Measurements from ENCODE around the gene CDKN1C. TPM values are rescaled to one million over a fixed set of nuclear protein-coding genes. Genes with fewer than 3 reads are reported as not detected.

CDKN1C gene
- total RNA-seq, 4 donors from 2014 or later = 87.0 to 201 (median 121) TPM

DNA sequence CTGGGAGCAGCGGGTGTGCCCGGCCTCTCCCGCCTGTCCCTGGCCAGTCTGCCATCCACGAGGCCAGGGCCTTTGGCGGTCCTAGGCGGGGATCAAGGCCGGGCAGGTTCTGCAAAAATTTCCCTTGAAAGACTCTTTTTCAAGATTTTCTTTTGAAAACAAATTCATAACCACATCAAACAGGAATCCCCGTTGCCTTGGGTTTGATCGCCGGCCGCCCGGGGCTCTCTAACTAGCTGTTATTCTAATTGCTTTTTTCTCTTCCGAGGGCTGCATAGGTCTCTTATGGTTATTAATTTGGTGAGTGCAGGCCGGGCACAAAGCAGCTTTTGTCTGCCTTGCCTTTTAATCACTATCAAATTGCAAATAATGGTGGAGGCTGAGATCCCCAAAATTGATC is 42.0 kb downstream of the CDKN1C start:
- H3K36me3 ChIP-seq = no peaks in the 10 kb centered on the region
- WGBS, 2 donors (ENCODE audit: low coverage in 1 of 2) = 83 to 88% methylated on average over 1 to 12 of the region's 14 CpGs
- H3K4me3 ChIP-seq = no peak overlapping the region
- no peaks in the 10 kb centered on the region for H3K27me3 ChIP-seq
- TF ChIP-seq EP300 (IDR thresholded peaks at IDR 0.05) = no peak
- no peak for TF ChIP-seq POLR2A (IDR thresholded peaks at IDR 0.05)
- TF ChIP-seq, protein P1, sequence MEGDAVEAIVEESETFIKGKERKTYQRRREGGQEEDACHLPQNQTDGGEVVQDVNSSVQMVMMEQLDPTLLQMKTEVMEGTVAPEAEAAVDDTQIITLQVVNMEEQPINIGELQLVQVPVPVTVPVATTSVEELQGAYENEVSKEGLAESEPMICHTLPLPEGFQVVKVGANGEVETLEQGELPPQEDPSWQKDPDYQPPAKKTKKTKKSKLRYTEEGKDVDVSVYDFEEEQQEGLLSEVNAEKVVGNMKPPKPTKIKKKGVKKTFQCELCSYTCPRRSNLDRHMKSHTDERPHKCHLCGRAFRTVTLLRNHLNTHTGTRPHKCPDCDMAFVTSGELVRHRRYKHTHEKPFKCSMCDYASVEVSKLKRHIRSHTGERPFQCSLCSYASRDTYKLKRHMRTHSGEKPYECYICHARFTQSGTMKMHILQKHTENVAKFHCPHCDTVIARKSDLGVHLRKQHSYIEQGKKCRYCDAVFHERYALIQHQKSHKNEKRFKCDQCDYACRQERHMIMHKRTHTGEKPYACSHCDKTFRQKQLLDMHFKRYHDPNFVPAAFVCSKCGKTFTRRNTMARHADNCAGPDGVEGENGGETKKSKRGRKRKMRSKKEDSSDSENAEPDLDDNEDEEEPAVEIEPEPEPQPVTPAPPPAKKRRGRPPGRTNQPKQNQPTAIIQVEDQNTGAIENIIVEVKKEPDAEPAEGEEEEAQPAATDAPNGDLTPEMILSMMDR (IDR thresholded peaks at IDR 0.05) = no peak
- no peak for TF ChIP-seq POLR2AphosphoS5 (IDR thresholded peaks at IDR 0.05)
- H3K9me3 ChIP-seq = no peaks in the 10 kb centered on the region
- ATAC-seq = no peak
- no peaks in the 10 kb centered on the region for H3K4me1 ChIP-seq
- no peak overlapping the region for H3K27ac ChIP-seq

- TF ChIP-seq EP300 (IDR thresholded peaks at IDR 0.05) (no peak), POLR2A (IDR thresholded peaks at IDR 0.05) (no peak), POLR2AphosphoS5 (IDR thresholded peaks at IDR 0.05) (no peak)
- TF ChIP-seq, protein P1 (IDR thresholded peaks at IDR 0.05) = no peak
- no peak overlapping the region for H3K27ac ChIP-seq
- H3K4me3 ChIP-seq = no peak overlapping the region
- no peaks in the 10 kb centered on the region for H3K4me1 ChIP-seq
- H3K27me3 ChIP-seq = no peaks in the 10 kb centered on the region
- no peaks in the 10 kb centered on the region for H3K9me3 ChIP-seq
- H3K36me3 ChIP-seq = no peaks in the 10 kb centered on the region
- ATAC-seq = no peak
- WGBS, 2 donors (ENCODE audit: low coverage in 1 of 2) = 97% methylated on average over 9 of the region's 16 CpGs; no CpG with 5 or more reads in 1 of the 2 donors
These were observed 42.7 kb downstream of the CDKN1C start for GRCh38 chr11:2842876-2843275.

DNA sequence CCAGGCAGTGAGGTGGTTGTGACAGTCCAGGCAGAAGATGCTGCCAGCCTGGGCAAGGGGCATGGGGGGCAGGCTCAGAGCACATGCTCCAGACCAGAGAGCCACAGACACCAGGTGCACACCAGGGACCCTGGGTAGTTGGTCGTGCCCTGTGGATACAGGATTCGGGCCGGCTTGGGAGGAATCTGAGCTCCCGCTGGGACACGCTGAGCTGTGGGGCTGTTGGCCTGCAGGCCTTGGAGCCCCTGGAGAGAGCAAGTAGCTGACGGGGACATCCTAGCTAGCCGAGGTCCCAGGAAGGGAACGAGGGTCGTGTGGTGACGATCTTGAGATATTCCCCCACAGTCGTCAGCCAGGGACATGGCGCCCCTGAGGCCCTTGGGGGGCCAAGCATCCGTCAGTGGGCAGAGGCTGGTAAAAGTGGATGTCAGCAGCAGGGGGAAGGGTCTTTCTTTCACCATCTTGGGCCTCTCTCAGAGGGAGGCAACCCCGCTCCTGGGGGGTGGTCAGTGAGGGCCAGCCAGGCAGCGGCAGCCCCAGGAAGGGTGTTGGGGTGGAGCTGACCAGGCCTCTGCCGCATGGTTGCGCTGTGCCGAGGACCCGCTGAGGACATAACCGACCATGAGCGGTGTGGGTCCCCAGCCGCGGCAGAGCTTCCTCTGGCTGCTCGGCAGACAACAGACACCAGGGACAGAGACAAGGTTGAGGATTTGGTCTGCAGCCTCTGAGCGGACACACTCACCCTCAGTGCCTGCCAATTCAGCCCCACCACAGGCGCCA is 44.0 kb downstream of the CDKN1C start:
- 100% methylated on average over 2 of the region's 26 CpGs; no CpG with 5 or more reads in 1 of the 2 donors for WGBS, 2 donors (ENCODE audit: low coverage in 1 of 2)
- Histone ChIP-seq H3K9me3 (no peaks in the 10 kb centered on the region), H3K4me3 (no peak overlapping the region), H3K27ac (no peak overlapping the region), H3K4me1 (peaks cover 0 to 12% (median 9%) of the 10 kb centered on the region in 3 donors), H3K36me3 (no peaks in the 10 kb centered on the region), H3K27me3 (no peaks in the 10 kb centered on the region)
- no peak for TF ChIP-seq POLR2AphosphoS5 (IDR thresholded peaks at IDR 0.05)
- no peak for TF ChIP-seq EP300 (IDR thresholded peaks at IDR 0.05)
- TF ChIP-seq, protein P1 (IDR thresholded peaks at IDR 0.05) = no peak
- TF ChIP-seq POLR2A (IDR thresholded peaks at IDR 0.05) = no peak
- ATAC-seq = no peak

- Histone ChIP-seq H3K4me1 (peaks cover 0 to 17% (median 11%) of the 10 kb centered on the region in 3 donors), H3K27me3 (no peaks in the 10 kb centered on the region), H3K4me3 (no peak overlapping the region), H3K36me3 (no peaks in the 10 kb centered on the region), H3K9me3 (no peaks in the 10 kb centered on the region), H3K27ac (no peak overlapping the region)
- 75 to 83% methylated on average over 2 to 15 of the region's 23 CpGs for WGBS, 2 donors (ENCODE audit: low coverage in 1 of 2)
- TF ChIP-seq EP300 (IDR thresholded peaks at IDR 0.05) (no peak), POLR2A (IDR thresholded peaks at IDR 0.05) (no peak), POLR2AphosphoS5 (IDR thresholded peaks at IDR 0.05) (no peak)
- TF ChIP-seq, protein P1 (IDR thresholded peaks at IDR 0.05) = no peak
- ATAC-seq = no peak
These were observed 46.1 kb downstream of the CDKN1C start for GRCh38 chr11:2839395-2839943.
